CD4-positive, alpha-beta T cell treated with Interleukin-6 at 100 ng/mL for 8 hours (primary cell): Measurements from ENCODE around the gene WDR35.

Experiments used
- DNase-seq: peaks from one replicate; pipeline ENCODE4 v3.0.0-alpha.2; 2020; ENCODE audit warnings: mixed read lengths, low spot score

WDR35 gene

DNA sequence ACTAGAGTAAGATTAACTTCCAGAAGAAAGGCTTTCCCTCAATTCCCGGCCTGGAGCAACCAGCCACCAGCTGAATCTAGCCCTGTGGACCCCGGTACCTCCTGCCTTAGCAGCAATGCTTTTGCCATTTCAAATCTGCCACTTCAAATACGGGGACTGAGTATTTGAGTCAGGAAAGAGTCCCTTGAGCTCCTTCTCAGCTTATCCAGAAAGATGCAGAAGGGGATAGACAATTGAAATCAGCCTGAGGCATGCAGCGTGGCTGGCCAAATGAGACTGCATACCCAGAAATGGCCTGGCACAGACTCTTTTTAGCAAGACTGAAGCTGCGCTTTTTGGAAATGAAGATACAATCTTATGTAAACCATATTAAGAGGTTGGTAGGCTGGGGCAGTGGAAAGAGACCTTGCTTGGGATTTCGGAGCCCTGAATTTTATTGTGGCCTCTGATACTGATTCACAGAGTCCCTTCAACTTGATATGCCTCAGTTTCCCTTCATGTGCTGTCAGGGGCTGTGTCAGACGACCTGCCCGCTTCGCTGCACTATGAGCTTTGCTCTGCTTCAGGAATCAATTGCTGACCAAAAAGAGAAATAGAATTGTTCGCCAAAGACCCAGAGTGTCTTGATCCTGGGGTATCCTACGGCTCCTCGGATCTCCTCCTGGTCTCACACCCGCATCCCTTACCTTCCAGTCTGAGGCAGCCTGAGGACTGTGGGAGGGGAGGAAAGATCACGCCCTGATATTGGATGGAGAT lies 21.5 kb upstream of the WDR35 start:
- no peak for DNase-seq

- no peak for DNase-seq
Measured at GRCh38 chr2:20008703-20009102, 18.8 kb upstream of the WDR35 start.

GRCh38 chr2:20005891-20006470 lies 16.1 kb upstream of the WDR35 start:
- no peak for DNase-seq

DNA sequence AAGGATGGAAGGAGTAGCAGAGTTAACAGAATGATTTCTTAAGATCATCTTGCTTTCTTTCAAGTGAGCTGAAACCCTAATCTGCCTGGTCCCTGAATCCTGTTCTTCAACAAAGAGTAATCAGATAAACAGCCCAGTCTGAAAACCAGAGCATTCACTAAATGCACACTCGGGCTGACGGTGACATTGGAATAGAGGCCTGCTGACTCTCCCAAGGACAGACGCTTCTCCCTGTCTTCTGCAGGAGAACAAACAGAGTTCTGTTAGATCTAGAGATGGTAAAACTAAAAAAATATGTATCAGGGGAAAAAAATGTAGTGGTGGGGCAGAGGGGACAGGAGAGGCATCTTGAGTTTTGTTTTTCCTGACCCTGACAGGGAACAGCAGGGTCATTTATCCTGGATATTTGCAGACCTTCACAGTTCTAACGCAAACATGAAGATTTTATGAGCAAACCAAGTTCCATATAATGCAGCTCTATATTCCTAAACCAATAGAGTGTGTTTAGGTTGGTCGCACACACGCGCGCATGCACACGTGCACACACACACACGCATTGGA lies 15.2 kb upstream of the WDR35 start:
- DNase-seq: no peak

- no peak for DNase-seq
Measured at GRCh38 chr2:20001361-20001863, 11.5 kb upstream of the WDR35 start.

DNA sequence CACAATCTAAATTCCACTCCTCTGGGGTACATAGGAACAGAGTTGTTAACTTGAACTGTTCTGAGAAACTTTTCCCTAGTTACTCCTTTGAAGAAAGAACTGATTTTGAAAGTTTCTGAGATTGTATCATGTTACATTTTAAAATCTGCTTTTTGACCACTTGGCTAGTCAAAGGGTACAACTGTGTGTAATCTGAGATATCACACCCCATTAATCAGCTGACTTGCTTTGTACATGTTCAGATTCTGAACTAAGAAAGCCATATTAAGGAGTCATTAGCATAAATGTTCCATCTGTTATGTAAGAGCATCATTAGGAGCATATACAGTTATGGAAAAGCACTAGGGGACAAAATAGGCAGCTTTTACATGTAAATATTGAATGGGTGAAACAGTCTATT lies 3.8 kb upstream of the WDR35 start:
- no peak for DNase-seq

GRCh38 chr2:19991895-19992294 lies 2.0 kb upstream of the WDR35 start:
- no peak for DNase-seq

- no peak for DNase-seq
Measured at GRCh38 chr2:19990416-19990728, 467 bp upstream of the WDR35 start.

DNA sequence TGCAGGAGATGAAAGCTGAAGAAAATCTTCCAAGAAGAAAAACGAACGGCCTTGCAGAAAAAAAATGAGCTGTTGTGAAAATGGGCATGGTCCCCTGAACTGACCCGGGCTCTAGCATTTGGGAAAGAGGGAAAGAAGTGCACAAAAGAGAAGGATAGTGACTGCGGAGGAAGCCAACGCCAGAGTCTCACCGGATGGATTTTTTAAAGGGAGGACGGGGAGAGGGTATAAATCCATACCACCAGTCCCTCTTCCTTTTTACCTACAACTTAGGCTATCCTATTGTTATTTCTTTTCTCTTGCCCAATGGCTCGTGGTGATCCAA lies 601 bp downstream of the WDR35 start:
- no peak for DNase-seq

- DNase-seq: no peak
Measured at GRCh38 chr2:19988600-19988999, 1.3 kb downstream of the WDR35 start.

DNA sequence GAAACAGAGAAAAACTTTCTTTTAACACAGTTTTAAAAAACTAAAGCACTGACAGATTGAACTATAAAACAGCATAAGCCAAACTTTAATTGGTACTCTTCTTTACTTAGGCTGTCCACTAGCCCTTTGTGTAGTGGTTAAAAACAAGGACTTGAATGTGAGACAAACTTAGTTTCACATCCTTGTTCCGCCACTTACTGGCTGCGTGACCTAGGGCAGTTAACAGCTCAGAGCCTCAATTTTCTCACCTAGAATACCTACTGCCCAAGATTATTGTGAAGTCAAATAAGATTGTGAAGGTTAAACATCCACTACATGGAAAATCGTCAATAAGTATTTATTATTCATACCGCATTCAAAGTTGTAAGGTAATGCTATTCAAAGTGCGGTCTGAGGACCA lies 2.0 kb downstream of the WDR35 start:
- DNase-seq: no peak

DNA sequence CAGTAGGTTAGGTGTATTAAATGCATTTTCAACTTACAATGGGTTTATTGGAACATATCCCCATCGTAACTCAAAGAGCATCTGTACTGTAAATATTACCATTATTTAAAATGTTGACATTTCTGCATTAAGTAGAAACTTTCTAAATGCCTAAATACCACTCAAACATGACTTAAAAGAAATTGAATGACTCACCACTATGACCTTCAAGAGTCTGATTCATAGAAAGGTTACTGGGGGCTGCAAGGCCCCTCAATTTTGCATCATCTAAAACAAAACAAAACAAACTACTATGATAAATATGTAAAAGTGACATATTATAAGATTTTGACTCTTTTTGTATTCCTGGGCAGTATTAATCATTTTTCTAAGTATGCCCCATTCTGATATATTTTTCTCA lies 7.6 kb downstream of the WDR35 start:
- no peak for DNase-seq

- DNase-seq: no peak
Measured at GRCh38 chr2:19979932-19980331, 10.0 kb downstream of the WDR35 start.

DNA sequence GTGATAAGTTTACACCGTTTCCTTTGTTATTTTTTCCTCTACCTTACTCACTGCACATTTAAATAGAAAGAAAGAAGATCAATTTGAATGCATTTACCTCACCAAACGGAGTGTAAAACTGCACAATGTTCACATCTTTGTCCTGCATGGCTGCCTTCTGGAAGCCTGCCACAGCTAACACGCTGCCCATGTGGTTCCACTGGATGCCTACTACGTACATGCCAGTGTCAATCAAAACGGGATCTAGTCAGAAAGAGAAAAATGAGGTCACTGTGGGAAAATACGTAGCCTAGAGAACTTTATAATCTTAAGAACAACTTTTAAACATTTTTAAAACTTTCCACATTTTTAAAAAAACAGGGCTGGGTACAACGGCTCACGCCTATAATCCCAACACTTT lies 16.4 kb downstream of the WDR35 start:
- no peak for DNase-seq

DNA sequence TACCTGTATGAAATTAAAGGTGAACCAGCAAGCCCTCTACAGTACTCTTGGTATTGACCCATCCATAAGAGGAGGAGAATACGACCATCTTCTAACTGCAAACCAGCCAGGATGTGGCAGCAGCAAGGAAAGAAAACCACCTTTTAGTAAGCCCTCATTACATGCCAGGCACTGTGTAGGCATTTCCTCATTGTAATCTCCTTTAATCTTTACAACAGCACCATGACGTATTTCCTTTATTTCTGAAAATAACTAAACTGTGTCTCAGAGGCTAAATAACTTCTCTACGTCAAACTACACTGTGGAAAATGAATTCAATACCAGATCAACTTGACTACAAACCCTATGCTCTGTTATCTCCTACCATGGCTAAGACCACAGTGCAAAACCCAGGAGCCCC lies 18.2 kb downstream of the WDR35 start:
- DNase-seq: no peak

DNA sequence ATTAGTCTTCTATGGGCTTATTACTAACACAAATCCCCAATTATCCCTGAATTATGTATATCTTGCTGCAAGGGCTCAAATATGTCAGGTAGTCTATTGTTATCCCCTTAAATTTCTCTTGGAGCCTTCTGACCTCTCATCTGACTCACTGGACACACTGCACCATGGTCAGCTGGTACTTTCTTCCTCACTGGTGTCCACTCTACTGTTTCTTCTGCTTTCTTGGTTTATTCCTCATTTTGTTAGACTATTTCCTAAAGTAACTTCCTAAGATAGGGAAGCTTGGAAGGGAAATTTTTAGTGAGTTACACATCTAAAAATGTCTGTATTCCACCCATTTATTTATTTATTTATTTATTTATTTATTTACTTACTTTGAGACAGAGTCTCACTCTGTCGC lies 26.5 kb downstream of the WDR35 start:
- no peak for DNase-seq

- peak; percentile 48 for DNase-seq
Measured at GRCh38 chr2:19955544-19956422, 34.1 kb downstream of the WDR35 start.

GRCh38 chr2:19949071-19949470 lies 40.8 kb downstream of the WDR35 start:
- no peak for DNase-seq

DNA sequence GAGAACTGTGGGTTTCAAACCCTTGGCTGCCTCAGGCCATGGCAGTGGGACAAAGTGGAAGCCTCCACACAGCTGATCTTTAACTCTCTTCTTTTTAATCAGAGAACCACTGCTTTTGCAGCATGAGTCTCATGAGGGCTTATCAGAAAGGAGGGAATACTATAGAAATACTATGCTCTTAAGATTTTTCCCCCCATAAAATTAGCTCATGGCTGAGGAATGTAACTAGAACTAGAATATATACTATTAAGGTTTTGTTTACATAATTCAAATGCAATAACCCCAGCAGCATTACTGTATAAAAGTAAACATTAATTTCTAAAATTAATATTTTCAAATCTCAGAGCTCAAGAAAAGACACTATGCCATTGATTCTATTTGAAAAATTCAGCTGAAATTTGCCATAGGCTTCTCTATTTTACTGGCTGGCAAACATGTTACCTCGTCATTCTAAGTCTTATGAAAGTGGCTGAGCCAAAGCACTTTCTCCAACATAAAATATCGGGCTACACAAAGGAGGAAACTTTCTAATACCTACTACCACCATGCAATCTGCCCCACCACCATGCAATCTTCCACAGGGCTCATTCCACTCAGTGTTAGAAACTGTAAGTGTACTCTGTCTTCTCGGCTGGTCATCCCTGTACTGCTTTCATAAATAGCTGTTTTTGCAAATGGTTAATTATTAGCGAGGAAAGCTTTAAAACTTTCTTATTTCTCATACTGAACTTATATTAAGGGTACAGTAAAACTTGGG lies 42.5 kb downstream of the WDR35 start:
- no peak for DNase-seq

DNA sequence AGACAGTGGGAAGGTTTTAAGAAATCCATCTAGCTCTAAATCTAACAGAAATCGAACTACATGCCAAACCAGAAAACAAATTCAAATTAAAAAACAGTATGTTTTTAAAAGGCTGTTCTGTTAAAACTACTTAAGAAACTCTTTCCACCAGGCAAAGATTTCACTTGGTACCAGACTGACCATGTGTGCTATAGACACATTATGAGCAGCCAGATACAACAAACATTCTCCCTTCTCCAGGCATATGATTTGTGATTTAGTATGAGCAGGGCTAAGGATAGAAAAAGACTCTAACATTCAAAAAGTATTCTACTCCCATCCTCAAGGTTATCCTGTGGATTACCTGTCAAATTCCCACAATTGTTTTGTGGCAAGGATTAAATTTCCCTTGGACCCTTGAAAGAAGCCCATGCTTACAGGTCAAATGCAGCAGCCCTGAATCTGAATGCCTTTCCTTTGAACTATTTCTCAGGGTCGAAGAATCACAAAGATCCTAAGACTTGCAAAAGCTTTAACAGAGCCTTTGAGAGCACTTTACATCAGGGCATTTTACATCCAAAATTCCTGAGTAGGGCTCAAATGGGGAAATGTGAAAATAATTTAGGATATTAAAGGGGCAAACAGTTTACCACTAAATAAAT lies 45.6 kb downstream of the WDR35 start:
- DNase-seq: no peak

DNA sequence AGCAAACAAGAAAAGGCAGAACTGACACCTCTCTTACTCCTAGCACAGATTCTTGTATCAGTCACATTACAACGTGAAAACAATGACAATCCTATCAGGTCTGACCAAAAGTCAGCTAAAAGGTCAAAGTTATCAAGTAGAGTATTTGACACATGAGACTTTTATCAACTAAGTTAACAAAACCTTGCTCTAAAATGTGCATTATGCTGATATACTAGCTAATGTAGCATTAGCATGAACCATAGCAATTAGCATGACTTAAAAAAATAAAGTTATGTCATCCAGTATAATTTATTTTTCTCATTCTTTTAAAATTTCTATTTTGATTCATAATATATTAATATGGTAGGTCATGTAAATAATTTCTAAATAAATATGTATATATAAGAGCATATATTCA lies 46.7 kb downstream of the WDR35 start:
- DNase-seq: no peak

DNA sequence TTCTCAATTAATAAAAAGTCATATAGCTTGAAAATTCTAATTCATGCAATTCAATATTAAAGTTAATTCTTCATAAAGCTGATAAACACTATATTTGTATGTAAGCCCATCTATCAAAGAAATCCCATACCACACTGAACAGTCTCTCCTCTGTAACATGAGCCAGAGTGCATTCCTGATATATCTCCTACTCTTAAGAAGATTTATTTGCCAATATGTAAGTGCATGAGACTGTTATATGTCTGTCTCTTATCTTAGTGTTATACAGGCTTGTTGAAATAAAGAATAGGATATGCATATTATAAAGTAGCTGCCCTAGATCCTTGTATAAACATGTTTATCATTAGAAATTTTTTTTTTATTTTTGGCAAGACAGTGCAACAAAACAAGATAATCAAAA lies 47.7 kb downstream of the WDR35 start:
- DNase-seq: no peak
